RPMI7951 (cell line): Measurements from ENCODE around the gene HNRNPR. TPM values are rescaled to one million over a fixed set of nuclear protein-coding genes. Genes with fewer than 3 reads are reported as not detected.
"Not testable (repeated sequence)": the region's sequence is repeated elsewhere in the genome, so short reads cannot be mapped to it uniquely, and the experiment has no call there.

Source experiments
- DNase-seq: peaks from one replicate; pipeline ENCODE4 v3.0.0-alpha.2; 2012; ENCODE audit warnings: low read depth
- total RNA-seq: library from RNA; depleted of rRNA; stranded (reverse); fragments of >200 nt; shearing (Covaris generic); gene quantifications from 2 replicates; pipeline ENCODE4 v1.2.3, GENCODE V29; 2014

The HNRNPR gene
- total RNA-seq, 1 experiment from 2014 or later = 136 TPM

- DNase-seq = no peak
Measured at GRCh38 chr1:23331713-23332112, 12.4 kb downstream of the HNRNPR start.

- DNase-seq = no peak
Measured at GRCh38 chr1:23330846-23331245, 13.2 kb downstream of the HNRNPR start.

- DNase-seq = no peak
Measured at GRCh38 chr1:23325393-23325792, 18.7 kb downstream of the HNRNPR start.

GRCh38 chr1:23322770-23323169 lies 21.3 kb downstream of the HNRNPR start:
- DNase-seq = no peak

GRCh38 chr1:23310280-23310679 lies 33.8 kb downstream of the HNRNPR start:
- not testable (repeated sequence) for DNase-seq

- no peak for DNase-seq
Measured at GRCh38 chr1:23304140-23304620, 39.9 kb downstream of the HNRNPR start.

- DNase-seq = no peak
Measured at GRCh38 chr1:23303524-23303923, 40.6 kb downstream of the HNRNPR start.

GRCh38 chr1:23296931-23297330 lies 47.2 kb downstream of the HNRNPR start:
- no peak for DNase-seq

- no peak for DNase-seq
Measured at GRCh38 chr1:23291706-23292105, 52.4 kb downstream of the HNRNPR start.

- no peak for DNase-seq
Measured at GRCh38 chr1:23290836-23291565, 53.1 kb downstream of the HNRNPR start.

GRCh38 chr1:23288671-23289070 lies 55.4 kb downstream of the HNRNPR start:
- no peak for DNase-seq

- DNase-seq = no peak
Measured at GRCh38 chr1:23288201-23288600, 55.9 kb downstream of the HNRNPR start.

- peak; percentile 44 for DNase-seq
Measured at GRCh38 chr1:23286401-23286800, 57.7 kb downstream of the HNRNPR start.

- DNase-seq = peak; percentile 45
Measured at GRCh38 chr1:23283667-23284602, 60.1 kb downstream of the HNRNPR start.

GRCh38 chr1:23282957-23283356 lies 61.1 kb downstream of the HNRNPR start:
- peak; percentile 81 for DNase-seq

GRCh38 chr1:23278717-23279116 lies 65.4 kb downstream of the HNRNPR start:
- DNase-seq = no peak

GRCh38 chr1:23276531-23276930 lies 67.6 kb downstream of the HNRNPR start:
- DNase-seq = no peak

- DNase-seq = no peak
Measured at GRCh38 chr1:23274134-23274505, 70.0 kb downstream of the HNRNPR start.

- DNase-seq = peak; percentile 91
Measured at GRCh38 chr1:23273450-23274133, 70.5 kb downstream of the HNRNPR start.

GRCh38 chr1:23263380-23263887 lies 80.7 kb downstream of the HNRNPR start:
- DNase-seq = no peak

GRCh38 chr1:23258082-23258481 lies 86.0 kb downstream of the HNRNPR start:
- not testable (repeated sequence) for DNase-seq

GRCh38 chr1:23257371-23257770 lies 86.7 kb downstream of the HNRNPR start:
- DNase-seq = not testable (repeated sequence)
